H1 (cell line): Measurements from ENCODE around the gene ADGRB3. TPM values are rescaled to one million over a fixed set of nuclear protein-coding genes. Genes with fewer than 3 reads are reported as not detected.
"Not testable (repeated sequence)": the region's sequence is repeated elsewhere in the genome, so short reads cannot be mapped to it uniquely, and the experiment has no call there.

Experiments used
- CTCF ChIA-PET: fragments of 300-600 bp; sonication (Branson Sonifier 250); formaldehyde crosslinking; loops from one replicate; lab custom pipeline; 2021; ENCODE audit not compliant: partially characterized antibody; lab: Charles Lee
- POLR2A ChIA-PET: fragments of 300-600 bp; sonication (Branson Sonifier 250); formaldehyde crosslinking; loops from one replicate; lab custom pipeline; 2021; ENCODE audit warnings: inconsistent platforms; ENCODE audit not compliant: partially characterized antibody; lab: Charles Lee
- DNase-seq, 2 experiments: peaks; one replicate each; pipeline versions ENCODE4 v3.0.0 to v3.0.0-alpha.2; 2010 to 2022; ENCODE audit warnings: low spot score in 2 of 2, low read depth in 1 of 2, mixed read lengths in 1 of 2
- FAIRE-seq: peaks from 2 replicates; lab custom pipeline; 2011; peaks lifted over from hg19 to GRCh38; lab: Jason Lieb, UNC
- H2AFZ ChIP-seq: 2 replicates; pipeline ENCODE4 v1.8.1; 2012; ENCODE audit warnings: low read length, inconsistent platforms
- H2AK5ac ChIP-seq: 2 replicates; pipeline ENCODE4 v1.6.1; 2013; ENCODE audit warnings: low read depth, low read length
- H2BK120ac ChIP-seq: replicated peaks from 2 replicates; pipeline ENCODE3; 2013; ENCODE audit warnings: low read depth, low read length, inconsistent platforms
- H2BK12ac ChIP-seq: 2 replicates; pipeline ENCODE4 v1.6.1; 2013; ENCODE audit warnings: low read depth, low read length
- H2BK15ac ChIP-seq: 2 replicates; pipeline ENCODE4 v1.6.1; 2013; ENCODE audit warnings: low read length
- H2BK20ac ChIP-seq: 2 replicates; pipeline ENCODE4 v1.6.1; 2013; ENCODE audit warnings: low read length
- H2BK5ac ChIP-seq: 2 replicates; pipeline ENCODE4 v1.6.1; 2013; ENCODE audit warnings: low read depth, low read length
- H3K14ac ChIP-seq: 2 replicates; pipeline ENCODE4 v1.6.1; 2013; ENCODE audit warnings: inconsistent platforms; ENCODE audit not compliant: insufficient read length
- H3K18ac ChIP-seq: 2 replicates; pipeline ENCODE4 v1.6.1; 2013; ENCODE audit warnings: low read length; ENCODE audit errors: extremely low read depth
- H3K23ac ChIP-seq: 2 replicates; pipeline ENCODE4 v1.6.1; 2013; ENCODE audit warnings: inconsistent platforms; ENCODE audit not compliant: insufficient read length
- H3K23me2 ChIP-seq: 2 replicates; pipeline ENCODE4 v1.6.1; 2013; ENCODE audit warnings: low read depth, low read length
- H3K27ac ChIP-seq: 2 replicates; pipeline ENCODE4 v1.6.1; 2011; ENCODE audit warnings: low read depth, low read length, inconsistent platforms
- H3K27me3 ChIP-seq, 4 experiments: replicated peaks in 1 of 4; 1 replicate in 1 of 4; 2 replicates in 3 of 4; pipeline versions ENCODE4 v1.6.1 to v1.8.1; 2011 to 2013; ENCODE audit warnings: low read length in 3 of 4, mild to moderate bottlenecking in 3 of 4, inconsistent platforms in 2 of 4, mixed read lengths in 2 of 4, moderate library complexity in 1 of 4; ENCODE audit not compliant: control insufficient read depth in 3 of 4, insufficient read depth in 3 of 4; ENCODE audit errors: extremely low read depth in 1 of 4
- H3K36me3 ChIP-seq, 4 experiments: 2 replicates each; pipeline versions ENCODE4 v1.6.1 to v1.8.1; 2011 to 2013; ENCODE audit warnings: mild to moderate bottlenecking in 4 of 4, low read length in 3 of 4, moderate library complexity in 2 of 4, control low read depth in 1 of 4, inconsistent platforms in 1 of 4; ENCODE audit not compliant: insufficient read depth in 4 of 4, control insufficient read depth in 2 of 4
- H3K4ac ChIP-seq: replicated peaks from 2 replicates; pipeline ENCODE3; 2013; ENCODE audit warnings: low read length, low read depth, mixed read lengths, inconsistent platforms; ENCODE audit not compliant: insufficient read length
- H3K4me1 ChIP-seq, 4 experiments: replicated peaks in 1 of 4; 1 replicate in 1 of 4; 2 replicates in 3 of 4; pipeline versions ENCODE4 v1.6.1 to v1.8.1; 2011 to 2013; ENCODE audit warnings: low read length in 3 of 4, inconsistent platforms in 2 of 4, mixed read lengths in 1 of 4; ENCODE audit not compliant: insufficient read depth in 4 of 4, control insufficient read depth in 3 of 4
- H3K4me2 ChIP-seq, 2 experiments: 2 replicates each; pipeline versions ENCODE4 v1.6.1 to v1.8.1; 2011 to 2013; ENCODE audit warnings: low read depth in 2 of 2, low read length in 2 of 2, control low read depth in 1 of 2, inconsistent platforms in 1 of 2, mild to moderate bottlenecking in 1 of 2; ENCODE audit not compliant: insufficient read depth in 1 of 2
- H3K4me3 ChIP-seq, 4 experiments: fragments of 200-600, 300-600 bp in 1 of 4; sonication (generic), shearing (Covaris generic), sonication (Bioruptor Twin) in 1 of 4; 2 replicates each; pipeline versions ENCODE4 v1.5.1 to v1.8.1; 2011 to 2016; ENCODE audit warnings: low read length in 4 of 4, low read depth in 3 of 4, control low read depth in 2 of 4, inconsistent platforms in 2 of 4, mild to moderate bottlenecking in 2 of 4, mixed read lengths in 1 of 4, moderate library complexity in 1 of 4; ENCODE audit not compliant: insufficient read depth in 2 of 4; ENCODE audit errors: extremely low read depth in 1 of 4
- H3K56ac ChIP-seq: replicated peaks from 2 replicates; pipeline ENCODE3; 2013; ENCODE audit warnings: low read depth, mild to moderate bottlenecking, mixed read lengths, low read length, inconsistent platforms; ENCODE audit not compliant: insufficient read length
- H3K79me1 ChIP-seq: 2 replicates; pipeline ENCODE4 v1.6.1; 2013; ENCODE audit warnings: low read depth, low read length, control low read depth
- H3K79me2 ChIP-seq, 2 experiments: 2 replicates each; pipeline versions ENCODE4 v1.6.1 to v1.8.1; 2012 to 2013; ENCODE audit warnings: low read length in 2 of 2, mild to moderate bottlenecking in 2 of 2, inconsistent platforms in 1 of 2; ENCODE audit not compliant: insufficient read depth in 2 of 2, control insufficient read depth in 1 of 2
- H3K9ac ChIP-seq, 4 experiments: replicated peaks in 1 of 4; 1 replicate in 1 of 4; 2 replicates in 3 of 4; pipeline versions ENCODE4 v1.6.1 to v1.8.1; 2011 to 2013; ENCODE audit warnings: low read depth in 3 of 4, low read length in 3 of 4, control low read depth in 2 of 4, mild to moderate bottlenecking in 2 of 4, moderate library complexity in 2 of 4, inconsistent platforms in 1 of 4; ENCODE audit errors: extremely low read depth in 1 of 4
- H3K9me3 ChIP-seq, 2 experiments: 2 replicates each; pipeline versions ENCODE4 v1.6.1 to v1.8.1; 2012 to 2013; ENCODE audit warnings: mild to moderate bottlenecking in 2 of 2, moderate library complexity in 2 of 2, control low read depth in 1 of 2, inconsistent platforms in 1 of 2, low read depth in 1 of 2, low read length in 1 of 2, mixed read lengths in 1 of 2; ENCODE audit not compliant: insufficient read depth in 2 of 2
- H4K20me1 ChIP-seq, 2 experiments: replicated peaks in 1 of 2; 2 replicates each; pipeline versions ENCODE3 to v1.8.1; 2011 to 2013; ENCODE audit warnings: inconsistent platforms in 2 of 2, low read length in 2 of 2, mild to moderate bottlenecking in 1 of 2; ENCODE audit not compliant: insufficient read depth in 2 of 2, control insufficient read depth in 1 of 2
- H4K5ac ChIP-seq: 2 replicates; pipeline ENCODE4 v1.6.1; 2013; ENCODE audit warnings: low read length, low read depth, mixed read lengths, inconsistent platforms; ENCODE audit not compliant: insufficient read length
- H4K8ac ChIP-seq: 2 replicates; pipeline ENCODE4 v1.8.0; 2013; ENCODE audit warnings: mild to moderate bottlenecking, moderate library complexity, low read length, inconsistent platforms; ENCODE audit not compliant: insufficient read depth; ENCODE audit errors: extremely low read depth
- H4K91ac ChIP-seq: replicated peaks from 2 replicates; pipeline ENCODE3; 2013; ENCODE audit warnings: low read length, mixed read lengths, inconsistent platforms; ENCODE audit not compliant: insufficient read length
- CHD1 ChIP-seq: IDR thresholded peaks from 2 replicates; pipeline ENCODE4 v1.6.1; 2012; ENCODE audit warnings: low read depth, low read length, improper control_type of control experiment
- GABPA ChIP-seq: IDR thresholded peaks from 2 replicates; pipeline ENCODE4 v1.6.1; 2011; ENCODE audit warnings: mild to moderate bottlenecking, low read length, moderate library complexity, borderline replicate concordance; ENCODE audit not compliant: insufficient read depth
- GTF2F1 ChIP-seq: IDR thresholded peaks from 2 replicates; pipeline ENCODE4 v1.6.1; 2012; ENCODE audit warnings: low read depth, low read length, improper control_type of control experiment, borderline replicate concordance
- NANOG ChIP-seq: IDR thresholded peaks from 2 replicates; pipeline ENCODE4 v1.6.1; 2011; ENCODE audit warnings: low read length, low read depth, mild to moderate bottlenecking, inconsistent platforms; ENCODE audit not compliant: insufficient read depth, poor library complexity, severe bottlenecking
- TAF7 ChIP-seq: optimal IDR thresholded peaks from 2 replicates; pipeline ENCODE3; 2011; ENCODE audit warnings: low read depth, mild to moderate bottlenecking, inconsistent platforms, low read length, moderate library complexity, borderline replicate concordance
- USF2 ChIP-seq: IDR thresholded peaks from 2 replicates; pipeline ENCODE4 v1.6.1; 2011; ENCODE audit warnings: low read length, improper control_type of control experiment
- WGBS, 2 experiments: shearing (Covaris generic) in 1 of 2; methylation state at CpG; one replicate each; pipeline versions ENCODE4 v1.1.6 to v1.1.7; 2013 to 2015; ENCODE audit warnings: low lambda C conversion rate in 2 of 2, mixed read lengths in 2 of 2, inconsistent platforms in 1 of 2, low coverage in 1 of 2, missing lambda C conversion rate in 1 of 2; ENCODE audit not compliant: insufficient replicate concordance in 2 of 2, insufficient coverage in 1 of 2, insufficient read length in 1 of 2; ENCODE audit errors: extremely low coverage in 1 of 2, missing lambda C conversion rate in 1 of 2; 5-methylcytosine and 5-hydroxymethylcytosine counted together
- polyA plus RNA-seq, 7 experiments: library from polyadenylated mRNA; depleted of rRNA in 3 of 7; stranded (reverse) in 5 of 7; unstranded in 2 of 7; fragments of >200 nt in 5 of 7; fragments of 200-250 nt in 2 of 7; gene quantifications; 1 replicate in 5 of 7; 2 replicates in 1 of 7; 4 replicates in 1 of 7; pipeline versions ENCODE4 v1.2.1 to v1.2.3, GENCODE V29; 2011 to 2013; ENCODE audit warnings: missing spikeins in 2 of 7, mixed read lengths in 2 of 7
- total RNA-seq: library from RNA; stranded (reverse); fragmentation: NEBNext Ultra II Directional; extraction: Animal tissue kit (Norgen Biotek cat#: 25700); gene quantifications from 2 replicates; pipeline ENCODE4 v1.2.1, GENCODE V29; 2021

ADGRB3 gene
- total and polyA plus RNA-seq, 2 of the 8 experiments (the other 6 are each of a cell fraction or from before 2014, with no cell fraction given), result 0.35 to 1.2 TPM

GRCh38 chr6:68743099-68743498 is 108.0 kb downstream of the ADGRB3 start (continued):
- TF ChIP-seq USF2, result no peak
- TF ChIP-seq GABPA, result no peak
- no peak for TF ChIP-seq NANOG
- no peak for TF ChIP-seq GTF2F1
- no peak for TF ChIP-seq CHD1
- TF ChIP-seq TAF7, result no peak

- WGBS, 2 experiments, result 88% methylated on average over 1 of the region's 1 CpG; no CpG with 5 or more reads in 1 of the 2 experiments
- FAIRE-seq, result not testable (repeated sequence)
These were observed 109.3 kb downstream of the ADGRB3 start for GRCh38 chr6:68744376-68744775.

More at GRCh38 chr6:68744376-68744775, 109.3 kb downstream of the ADGRB3 start:
- H3K79me1 ChIP-seq, H2BK12ac ChIP-seq, DNase-seq, H2BK15ac ChIP-seq, H3K4me3 ChIP-seq, H3K23ac ChIP-seq, H4K5ac ChIP-seq, H3K9me3 ChIP-seq, H3K27ac ChIP-seq, CTCF ChIA-PET, H3K4ac ChIP-seq, H3K18ac ChIP-seq, POLR2A ChIA-PET, H3K56ac ChIP-seq, H2AFZ ChIP-seq, H3K14ac ChIP-seq, H4K8ac ChIP-seq, H3K27me3 ChIP-seq, H2BK20ac ChIP-seq, H2AK5ac ChIP-seq, H3K4me1 ChIP-seq, H3K9ac ChIP-seq, H3K36me3 ChIP-seq, H3K79me2 ChIP-seq, H4K20me1 ChIP-seq, H4K91ac ChIP-seq, H2BK5ac ChIP-seq, H2BK120ac ChIP-seq, H3K23me2 ChIP-seq, H3K4me2 ChIP-seq: not testable (repeated sequence)
